Natural killer cell (primary cell): ENCODE data around the gene TM4SF4. TPM values are rescaled to one million over a fixed set of nuclear protein-coding genes. Genes with fewer than 3 reads are reported as not detected.

Experiments used
- ATAC-seq, 3 donors: fragments of 150-1000 bp in 2 of 3; fragments of 200-7000 bp in 1 of 3; cut with Tn5 transposase; 1 replicate in 1 of 3; 2 replicates in 2 of 3; pipeline ENCODE4 v1.10.0; 2021; ENCODE audit warnings: mild to moderate bottlenecking in 2 of 3, moderate library complexity in 2 of 3
- DNase-seq, 2 donors: peaks; one replicate each; pipeline versions ENCODE4 v3.0.0 to v3.0.0-alpha.2; 2013 to 2021; ENCODE audit warnings: mixed read lengths in 1 of 2
- H3K27ac ChIP-seq: one replicate; pipeline ENCODE4 v1.5.1; 2013; ENCODE audit warnings: mild to moderate bottlenecking, low read length
- H3K27me3 ChIP-seq: one replicate; pipeline ENCODE4 v1.6.1; 2013; ENCODE audit warnings: low read length; ENCODE audit not compliant: control insufficient read depth, insufficient read depth
- H3K36me3 ChIP-seq: one replicate; pipeline ENCODE4 v1.6.1; 2013; ENCODE audit warnings: low read length; ENCODE audit not compliant: control insufficient read depth, insufficient read depth
- H3K4me1 ChIP-seq: one replicate; pipeline ENCODE4 v1.6.1; 2013; ENCODE audit warnings: low read length; ENCODE audit not compliant: control insufficient read depth, insufficient read depth
- H3K4me3 ChIP-seq: one replicate; pipeline ENCODE4 v1.5.1; 2013; ENCODE audit warnings: low read length
- H3K9me3 ChIP-seq: one replicate; pipeline ENCODE4 v1.6.1; 2013; ENCODE audit warnings: low read length; ENCODE audit not compliant: control insufficient read depth, insufficient read depth
- H3K27ac Mint-ChIP-seq, 2 donors: one replicate each; pipeline ENCODE4 v1.8.0; 2022; ENCODE audit warnings: mild to moderate bottlenecking in 2 of 2, mixed read lengths in 2 of 2, moderate library complexity in 1 of 2
- H3K27me3 Mint-ChIP-seq, 2 donors: one replicate each; pipeline ENCODE4 v1.8.0; 2022; ENCODE audit warnings: low read depth in 2 of 2, mixed read lengths in 2 of 2
- H3K36me3 Mint-ChIP-seq: one replicate; pipeline ENCODE4 v1.8.0; 2022; ENCODE audit warnings: mixed read lengths
- H3K4me1 Mint-ChIP-seq, 2 donors: one replicate each; pipeline ENCODE4 v1.8.0; 2022; ENCODE audit warnings: mixed read lengths in 2 of 2
- H3K4me3 Mint-ChIP-seq: one replicate; pipeline ENCODE4 v1.8.0; 2022; ENCODE audit warnings: mild to moderate bottlenecking, moderate library complexity, mixed read lengths
- H3K9me3 Mint-ChIP-seq, 2 donors: one replicate each; pipeline ENCODE4 v1.8.0; 2022; ENCODE audit warnings: mixed read lengths in 2 of 2
- WGBS: methylation state at CpG from one replicate; pipeline ENCODE4 v1.1.7; 2013; ENCODE audit warnings: missing lambda C conversion rate; ENCODE audit not compliant: insufficient coverage; 5-methylcytosine and 5-hydroxymethylcytosine counted together
- intact Hi-C: fragments of 100-400 bp; cut with micrococcal nuclease; formaldehyde crosslinking; loops from one replicate; pipeline ENCODE4 v1.14.2; 2022
- total RNA-seq, 4 donors: library from RNA; stranded (reverse); fragments of 120-200 nt in 1 of 4; gene quantifications; one replicate each; pipeline versions ENCODE4 v1.2.3 to v1.2.4, GENCODE V29; 2013 to 2022
- TF ChIP-seq, protein P1 (sequence below): fragments of 200-600 bp; IDR thresholded peaks from one replicate; pipeline ENCODE4 v1.8.0; 2022; ENCODE audit warnings: antibody characterized with exemption

The TM4SF4 gene
- total RNA-seq, 3 donors from 2014 or later (not counting 1 experiment from before 2014, with no cell fraction given) = not detected

- H3K9me3 Mint-ChIP-seq = no peaks in the 10 kb centered on the region
Observed at GRCh38 chr3:149552700-149553099, 78.2 kb downstream of the TM4SF4 start.

More at GRCh38 chr3:149552700-149553099, 78.2 kb downstream of the TM4SF4 start:
- intact Hi-C loops = no loop called here
- no peak overlapping the region for H3K4me3 ChIP-seq
- no peaks in the 10 kb centered on the region for H3K36me3 ChIP-seq
- Mint-ChIP-seq H3K27ac (no peak overlapping the region), H3K4me3 (no peak overlapping the region), H3K4me1 (no peaks in the 10 kb centered on the region), H3K36me3 (no peaks in the 10 kb centered on the region), H3K27me3 (peaks cover 3 to 29% of the 10 kb centered on the region in 2 donors)
- DNase-seq (no peak), ATAC-seq (no peak)
- no peaks in the 10 kb centered on the region for H3K27me3 ChIP-seq
- 92% methylated on average over 1 of the region's 2 CpGs for WGBS
- no peak overlapping the region for H3K27ac ChIP-seq
- H3K4me1 ChIP-seq = no peaks in the 10 kb centered on the region
- TF ChIP-seq, protein P1, sequence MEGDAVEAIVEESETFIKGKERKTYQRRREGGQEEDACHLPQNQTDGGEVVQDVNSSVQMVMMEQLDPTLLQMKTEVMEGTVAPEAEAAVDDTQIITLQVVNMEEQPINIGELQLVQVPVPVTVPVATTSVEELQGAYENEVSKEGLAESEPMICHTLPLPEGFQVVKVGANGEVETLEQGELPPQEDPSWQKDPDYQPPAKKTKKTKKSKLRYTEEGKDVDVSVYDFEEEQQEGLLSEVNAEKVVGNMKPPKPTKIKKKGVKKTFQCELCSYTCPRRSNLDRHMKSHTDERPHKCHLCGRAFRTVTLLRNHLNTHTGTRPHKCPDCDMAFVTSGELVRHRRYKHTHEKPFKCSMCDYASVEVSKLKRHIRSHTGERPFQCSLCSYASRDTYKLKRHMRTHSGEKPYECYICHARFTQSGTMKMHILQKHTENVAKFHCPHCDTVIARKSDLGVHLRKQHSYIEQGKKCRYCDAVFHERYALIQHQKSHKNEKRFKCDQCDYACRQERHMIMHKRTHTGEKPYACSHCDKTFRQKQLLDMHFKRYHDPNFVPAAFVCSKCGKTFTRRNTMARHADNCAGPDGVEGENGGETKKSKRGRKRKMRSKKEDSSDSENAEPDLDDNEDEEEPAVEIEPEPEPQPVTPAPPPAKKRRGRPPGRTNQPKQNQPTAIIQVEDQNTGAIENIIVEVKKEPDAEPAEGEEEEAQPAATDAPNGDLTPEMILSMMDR = no peak
- no peaks in the 10 kb centered on the region for H3K9me3 ChIP-seq

Other genes starting within 250 kb of the TM4SF4 start
- gene TM4SF18, start 141.1 kb upstream of the TM4SF4 start, total RNA-seq = not detected
- gene TM4SF1, start 97.0 kb upstream of the TM4SF4 start, total RNA-seq = not detected
- gene WWTR1, start 183.3 kb downstream of the TM4SF4 start, total RNA-seq = 1 to 10 TPM in 1 of 3 donors, under 1 TPM in 2; 0.72 to 1.1 (median 0.73) TPM